B cell (primary cell): ENCODE data around the gene LRBA. TPM values are rescaled to one million over a fixed set of nuclear protein-coding genes. Genes with fewer than 3 reads are reported as not detected.

Source experiments
- ATAC-seq: fragments of 200-7000 bp; cut with Tn5 transposase; one replicate; pipeline ENCODE4 v1.10.0; 2021; ENCODE audit warnings: low read depth, mild to moderate bottlenecking, moderate number of reproducible peaks, moderate library complexity
- CTCF ChIA-PET: fragments of 350-600 bp; sonication (Branson Sonifier 250); formaldehyde crosslinking; loops from one replicate; lab custom pipeline; 2021; ENCODE audit warnings: antibody characterized with exemption, inconsistent platforms; lab: Charles Lee
- POLR2A ChIA-PET: fragments of 350-600 bp; sonication (Branson Sonifier 250); formaldehyde crosslinking; loops from one replicate; lab custom pipeline; 2021; ENCODE audit warnings: antibody characterized with exemption; lab: Charles Lee
- DNase-seq: peaks from one replicate; pipeline ENCODE4 v3.0.0; 2013
- H2AFZ ChIP-seq: 2 replicates; pipeline ENCODE4 v1.6.1; 2012; ENCODE audit warnings: mild to moderate bottlenecking, low read depth, low read length; ENCODE audit not compliant: insufficient read depth, poor library complexity, severe bottlenecking
- H3K27ac ChIP-seq, 2 donors: 1 replicate in 1 of 2; 2 replicates in 1 of 2; pipeline ENCODE4 v1.5.1; 2012 to 2013; ENCODE audit warnings: low read length in 2 of 2, mild to moderate bottlenecking in 2 of 2, moderate library complexity in 1 of 2
- H3K27me3 ChIP-seq, 4 experiments: fragments of 200-600 bp in 1 of 4; sonication (generic) in 1 of 4; replicated peaks in 1 of 4; 1 replicate in 2 of 4; 2 replicates in 2 of 4; pipeline versions ENCODE4 v1.6.1 to v1.7.0; 2013 to 2016; ENCODE audit warnings: low read length in 3 of 4, mild to moderate bottlenecking in 2 of 4, mixed read lengths in 1 of 4, moderate library complexity in 1 of 4; ENCODE audit not compliant: insufficient read depth in 4 of 4, control insufficient read depth in 3 of 4; ENCODE audit errors: control extremely low read depth in 1 of 4
- H3K36me3 ChIP-seq, 2 experiments: replicated peaks in 1 of 2; 1 replicate in 1 of 2; 2 replicates in 1 of 2; pipeline versions ENCODE4 v1.6.1 to v1.7.1; 2013; ENCODE audit warnings: low read length in 1 of 2; ENCODE audit not compliant: insufficient read depth in 2 of 2, control insufficient read depth in 1 of 2; ENCODE audit errors: control extremely low read depth in 1 of 2, extremely low read depth in 1 of 2
- H3K4me1 ChIP-seq, 2 donors: fragments of 200-600 bp in 1 of 2; sonication (generic) in 1 of 2; 1 replicate in 1 of 2; 2 replicates in 1 of 2; pipeline versions ENCODE4 v1.5.1 to v1.6.1; 2013 to 2017; ENCODE audit warnings: low read length in 2 of 2; ENCODE audit not compliant: control insufficient read depth in 2 of 2, insufficient read depth in 2 of 2
- H3K4me2 ChIP-seq: replicated peaks from 2 replicates; pipeline ENCODE3; 2012; ENCODE audit warnings: mild to moderate bottlenecking, low read depth, low read length; ENCODE audit not compliant: poor library complexity, severe bottlenecking
- H3K4me3 ChIP-seq, 5 experiments: fragments of 200-600 bp in 1 of 5; sonication (generic) in 1 of 5; 1 replicate in 3 of 5; 2 replicates in 2 of 5; pipeline versions ENCODE4 v1.5.1 to v1.7.0; 2011 to 2016; ENCODE audit warnings: low read length in 4 of 5, mild to moderate bottlenecking in 4 of 5, low read depth in 2 of 5, control low read depth in 1 of 5, moderate library complexity in 1 of 5; ENCODE audit not compliant: insufficient read depth in 1 of 5; ENCODE audit errors: control extremely low read depth in 1 of 5, extremely low read depth in 1 of 5
- H3K79me2 ChIP-seq: fragments of 200-600 bp; sonication (generic); one replicate; pipeline ENCODE4 v1.6.0; 2016; ENCODE audit warnings: low read length; ENCODE audit not compliant: control insufficient read depth, insufficient read depth
- H3K9ac ChIP-seq: fragments of 200-600 bp; sonication (generic); 2 replicates; pipeline ENCODE4 v1.6.1; 2017; ENCODE audit warnings: mild to moderate bottlenecking, low read length, moderate library complexity
- H3K9me3 ChIP-seq, 3 donors: one replicate each; pipeline versions ENCODE4 v1.6.1 to v1.7.1; 2013; ENCODE audit warnings: low read length in 2 of 3; ENCODE audit not compliant: control insufficient read depth in 2 of 3, insufficient read depth in 1 of 3; ENCODE audit errors: control extremely low read depth in 1 of 3
- H4K20me1 ChIP-seq: 2 replicates; pipeline ENCODE4 v1.6.0; 2012; ENCODE audit warnings: mild to moderate bottlenecking, low read length; ENCODE audit not compliant: insufficient read depth, control insufficient read depth, poor library complexity, severe bottlenecking
- H3K27ac Mint-ChIP-seq: one replicate; pipeline ENCODE4 v1.8.0; 2021; ENCODE audit warnings: mixed read lengths
- H3K27me3 Mint-ChIP-seq: one replicate; pipeline ENCODE4 v1.8.0; 2021; ENCODE audit warnings: mixed read lengths
- H3K4me1 Mint-ChIP-seq: one replicate; pipeline ENCODE4 v1.8.0; 2021; ENCODE audit warnings: mixed read lengths
- H3K4me3 Mint-ChIP-seq: one replicate; pipeline ENCODE4 v1.8.0; 2021; ENCODE audit warnings: mixed read lengths
- H3K9me3 Mint-ChIP-seq: one replicate; pipeline ENCODE4 v1.8.0; 2022; ENCODE audit warnings: mixed read lengths; ENCODE audit not compliant: insufficient read depth
- CTCF ChIP-seq: fragments of 200-600 bp; IDR thresholded peaks from one replicate; pipeline ENCODE4 v1.8.0; 2022; ENCODE audit warnings: antibody characterized with exemption, mild to moderate bottlenecking
- EZH2 ChIP-seq: IDR thresholded peaks from 2 replicates; pipeline ENCODE4 v1.6.1; 2012; ENCODE audit warnings: borderline replicate concordance, low read depth, mild to moderate bottlenecking, moderate library complexity, low read length; ENCODE audit not compliant: insufficient read depth, poor library complexity, severe bottlenecking
- WGBS: methylation state at CpG from one replicate; pipeline ENCODE4 v1.1.5; 2013; ENCODE audit warnings: missing lambda C conversion rate; ENCODE audit not compliant: insufficient coverage; 5-methylcytosine and 5-hydroxymethylcytosine counted together
- intact Hi-C: fragments of 100-400 bp; cut with micrococcal nuclease; formaldehyde crosslinking; loops from one replicate; pipeline ENCODE4 v1.10.0; 2022
- polyA plus RNA-seq: library from polyadenylated mRNA; depleted of rRNA; stranded (reverse); fragments of >200 nt; gene quantifications from 2 replicates; pipeline ENCODE4 v1.2.3, GENCODE V29; 2012
- total RNA-seq, 2 donors: library from RNA; stranded (reverse); fragments of 120-200 nt in 1 of 2; gene quantifications; 1 replicate in 1 of 2; 2 replicates in 1 of 2; pipeline versions ENCODE4 v1.2.3 to v1.2.4, GENCODE V29; 2013 to 2022

LRBA gene
- total and polyA plus RNA-seq, 2 donors (not counting 1 experiment from before 2014, with no cell fraction given), result 17.5 to 86.7 TPM

DNA sequence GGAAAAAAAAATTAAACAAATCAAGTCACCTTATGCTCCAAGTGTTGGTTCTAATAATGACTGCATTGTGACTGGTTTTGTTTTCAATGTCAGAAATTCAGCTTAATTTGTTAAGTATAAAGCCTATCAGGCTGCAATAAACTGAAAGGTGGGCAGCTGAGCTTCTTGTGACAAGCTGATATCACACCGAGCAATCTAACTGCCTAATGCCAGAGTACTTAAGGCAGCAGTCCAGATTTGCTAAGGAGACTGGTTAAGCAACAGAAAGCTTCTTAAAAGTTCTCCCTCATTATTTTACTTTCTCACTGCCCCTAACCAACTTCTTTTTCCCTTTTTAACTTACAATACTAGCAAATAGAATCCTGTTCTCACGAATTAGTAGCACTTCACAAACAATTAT, 232.2 kb downstream of the LRBA start:
- no peak for DNase-seq
- Histone ChIP-seq H3K9ac (no peak overlapping the region), H3K36me3 (peaks cover 0 to 4% of the 10 kb centered on the region in 2 experiments), H3K4me3 (no peak overlapping the region), H3K4me2 (no peak overlapping the region), H3K27ac (no peak overlapping the region), H3K27me3 (no peaks in the 10 kb centered on the region), H3K4me1 (no peaks in the 10 kb centered on the region), H4K20me1 (no peaks in the 10 kb centered on the region), H2AFZ (no peak overlapping the region), H3K79me2 (no peaks in the 10 kb centered on the region), H3K9me3 (peaks cover 0 to 2% (median 0%) of the 10 kb centered on the region in 3 donors)
- ChIA-PET CTCF (no interaction called here), POLR2A (no interaction called here)
- intact Hi-C loops, result no loop called here
- TF ChIP-seq CTCF (no peak), EZH2 (no peak)
- no peak for ATAC-seq
- Mint-ChIP-seq H3K4me1 (no peaks in the 10 kb centered on the region), H3K27ac (no peak overlapping the region), H3K9me3 (no peaks in the 10 kb centered on the region), H3K4me3 (no peak overlapping the region), H3K27me3 (no peaks in the 10 kb centered on the region)
- WGBS, result 67% methylated on average over 1 of the region's 2 CpGs

DNA sequence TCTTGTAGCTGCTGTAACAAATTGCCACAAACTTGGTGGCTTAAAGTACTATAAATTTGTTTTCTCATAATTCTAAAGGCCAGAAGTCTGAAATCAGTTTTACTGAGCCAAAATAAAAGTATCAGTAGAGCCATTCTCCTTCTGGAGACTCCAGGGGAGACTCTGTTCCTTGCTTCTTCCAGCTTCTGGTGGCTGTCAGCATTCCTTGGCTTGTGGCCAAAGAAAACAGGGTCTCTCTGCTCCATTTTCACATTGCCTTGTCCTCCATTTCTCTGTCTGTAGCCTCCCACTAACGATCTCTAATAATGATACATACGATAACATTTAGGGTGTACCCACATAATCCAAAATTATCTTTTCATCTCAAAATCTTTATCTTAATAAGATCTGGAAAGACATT, 232.8 kb downstream of the LRBA start:
- Histone ChIP-seq H3K4me1 (no peaks in the 10 kb centered on the region), H2AFZ (no peak overlapping the region), H3K9me3 (peaks cover 0 to 2% (median 0%) of the 10 kb centered on the region in 3 donors), H3K4me2 (no peak overlapping the region), H3K4me3 (no peak overlapping the region), H4K20me1 (no peaks in the 10 kb centered on the region), H3K27me3 (no peaks in the 10 kb centered on the region), H3K79me2 (no peaks in the 10 kb centered on the region), H3K27ac (no peak overlapping the region), H3K36me3 (peaks cover 0 to 4% of the 10 kb centered on the region in 2 experiments), H3K9ac (no peak overlapping the region)
- H3K4me3 Mint-ChIP-seq, result no peak overlapping the region
- no peaks in the 10 kb centered on the region for H3K9me3 Mint-ChIP-seq
- POLR2A ChIA-PET, result no interaction called here
- H3K27me3 Mint-ChIP-seq, result no peaks in the 10 kb centered on the region
- no CpG with 5 or more reads among the region's 2 CpGs for WGBS
- no peak for DNase-seq
- H3K4me1 Mint-ChIP-seq, result no peaks in the 10 kb centered on the region
- CTCF ChIA-PET, result no interaction called here
- no peak for TF ChIP-seq CTCF
- TF ChIP-seq EZH2, result no peak
- no peak overlapping the region for H3K27ac Mint-ChIP-seq
- ATAC-seq, result no peak
- intact Hi-C loops, result no loop called here
